SU-DHL-6 (cell line): ENCODE results near the gene ZNF524.

Experiments
- H2AFZ ChIP-seq: fragments of 200-600 bp; sonication (generic); 2 replicates; pipeline ENCODE4 v1.6.1; 2014; ENCODE audit warnings: low read depth, mild to moderate bottlenecking, moderate library complexity, mixed read lengths, antibody characterized with exemption, low read length; ENCODE audit not compliant: severe bottlenecking
- H3F3A ChIP-seq: fragments of 200-600 bp; shearing (Covaris generic); 2 replicates; pipeline ENCODE4 v1.6.0; 2016; ENCODE audit warnings: antibody characterized with exemption, mild to moderate bottlenecking; ENCODE audit not compliant: insufficient read depth
- H3K27ac ChIP-seq: fragments of 200-600 bp; sonication (generic); 2 replicates; pipeline ENCODE4 v1.5.1; 2016; ENCODE audit warnings: low read depth, mild to moderate bottlenecking, low read length, moderate library complexity, mixed read lengths
- H3K27me3 ChIP-seq: fragments of 200-600 bp; sonication (generic), shearing (Covaris generic); 2 replicates; pipeline ENCODE4 v1.6.0; 2014; ENCODE audit warnings: mild to moderate bottlenecking, low read length
- H3K36me3 ChIP-seq: fragments of 200-600 bp; sonication (generic); 2 replicates; pipeline ENCODE4 v1.6.1; 2014; ENCODE audit warnings: mild to moderate bottlenecking, low read length, mixed read lengths
- H3K4me2 ChIP-seq: fragments of 300-600, 200-600 bp; shearing (Covaris generic), sonication (generic); 2 replicates; pipeline ENCODE4 v1.6.0; 2014; ENCODE audit warnings: low read length, low read depth, mild to moderate bottlenecking; ENCODE audit not compliant: poor library complexity, severe bottlenecking
- H3K4me3 ChIP-seq: fragments of 200-600 bp; sonication (generic); 2 replicates; pipeline ENCODE4 v1.5.1; 2014; ENCODE audit warnings: antibody characterized with exemption, low read length, mild to moderate bottlenecking, mixed read lengths; ENCODE audit not compliant: insufficient read depth, poor library complexity, severe bottlenecking
- H3K79me2 ChIP-seq: fragments of 200-600 bp; sonication (generic); 2 replicates; pipeline ENCODE4 v1.6.1; 2014; ENCODE audit warnings: mild to moderate bottlenecking, low read length, moderate library complexity; ENCODE audit not compliant: insufficient read depth
- H3K9ac ChIP-seq: fragments of 200-600 bp; sonication (generic); 2 replicates; pipeline ENCODE4 v1.7.0; 2014; ENCODE audit warnings: mild to moderate bottlenecking, low read length
- H3K9me2 ChIP-seq: fragments of 200-600 bp; sonication (generic); replicated peaks from 2 replicates; pipeline ENCODE4 v1.6.1; 2014; ENCODE audit warnings: low read length; ENCODE audit not compliant: insufficient read depth
- H3K9me3 ChIP-seq: fragments of 200-600 bp; sonication (generic); 2 replicates; pipeline ENCODE4 v1.6.1; 2014; ENCODE audit warnings: low read length, mixed read lengths; ENCODE audit not compliant: insufficient read depth
- H4K20me1 ChIP-seq: fragments of 200-600 bp; sonication (generic); 2 replicates; pipeline ENCODE4 v1.6.1; 2014; ENCODE audit warnings: low read depth, mild to moderate bottlenecking, antibody characterized with exemption, low read length, moderate library complexity, mixed read lengths
- EZH2phosphoT487 ChIP-seq: fragments of 200-600 bp; sonication (generic), shearing (Covaris generic); conservative IDR thresholded peaks from 2 replicates; pipeline ENCODE4 v1.6.1; 2018; ENCODE audit warnings: mild to moderate bottlenecking, antibody characterized with exemption, low read length, moderate library complexity, mixed read lengths
- TF ChIP-seq, protein P1 (sequence below): fragments of 200-600 bp; sonication (generic); IDR thresholded peaks from one replicate; pipeline ENCODE4 v1.5.1; 2017; ENCODE audit warnings: antibody characterized with exemption, mild to moderate bottlenecking, low read length, moderate library complexity; ENCODE audit not compliant: insufficient read depth, poor library complexity, severe bottlenecking

Gene ZNF524

DNA sequence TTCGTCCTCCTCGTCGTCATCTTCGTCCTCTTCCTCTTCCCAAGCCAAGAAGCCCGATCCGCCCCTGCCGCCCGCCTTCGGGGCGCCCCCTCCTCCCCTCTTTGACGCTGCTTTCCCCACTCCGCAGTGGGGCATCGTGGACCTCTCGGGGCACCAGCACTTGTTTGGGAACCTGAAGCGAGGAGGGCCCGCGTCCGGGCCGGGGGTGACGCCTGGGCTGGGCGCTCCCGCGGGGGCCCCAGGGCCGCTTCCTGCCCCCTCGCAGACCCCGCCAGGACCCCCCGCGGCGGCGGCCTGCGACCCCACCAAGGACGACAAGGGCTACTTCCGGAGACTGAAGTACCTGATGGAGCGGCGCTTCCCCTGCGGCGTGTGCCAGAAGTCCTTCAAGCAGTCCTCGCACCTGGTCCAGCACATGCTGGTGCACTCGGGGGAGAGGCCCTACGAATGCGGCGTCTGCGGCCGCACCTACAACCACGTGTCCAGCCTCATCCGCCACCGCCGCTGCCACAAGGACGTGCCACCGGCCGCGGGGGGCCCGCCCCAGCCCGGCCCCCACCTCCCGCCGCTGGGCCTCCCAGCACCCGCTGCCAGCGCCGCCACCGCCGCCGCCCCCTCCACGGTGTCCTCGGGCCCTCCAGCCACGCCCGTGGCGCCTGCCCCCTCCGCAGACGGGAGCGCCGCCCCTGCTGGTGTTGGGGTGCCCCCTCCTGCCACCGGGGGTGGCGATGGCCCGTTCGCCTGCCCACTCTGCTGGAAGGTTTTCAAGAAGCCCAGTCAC lies 14.0 kb downstream of the ZNF524 start:
- no peak overlapping the region for H3K4me3 ChIP-seq
- H3K4me2 ChIP-seq, result no peak overlapping the region
- no peaks in the 10 kb centered on the region for H3K9me2 ChIP-seq
- H2AFZ ChIP-seq, result no peak overlapping the region
- TF ChIP-seq EZH2phosphoT487, result no peak
- TF ChIP-seq, protein P1, sequence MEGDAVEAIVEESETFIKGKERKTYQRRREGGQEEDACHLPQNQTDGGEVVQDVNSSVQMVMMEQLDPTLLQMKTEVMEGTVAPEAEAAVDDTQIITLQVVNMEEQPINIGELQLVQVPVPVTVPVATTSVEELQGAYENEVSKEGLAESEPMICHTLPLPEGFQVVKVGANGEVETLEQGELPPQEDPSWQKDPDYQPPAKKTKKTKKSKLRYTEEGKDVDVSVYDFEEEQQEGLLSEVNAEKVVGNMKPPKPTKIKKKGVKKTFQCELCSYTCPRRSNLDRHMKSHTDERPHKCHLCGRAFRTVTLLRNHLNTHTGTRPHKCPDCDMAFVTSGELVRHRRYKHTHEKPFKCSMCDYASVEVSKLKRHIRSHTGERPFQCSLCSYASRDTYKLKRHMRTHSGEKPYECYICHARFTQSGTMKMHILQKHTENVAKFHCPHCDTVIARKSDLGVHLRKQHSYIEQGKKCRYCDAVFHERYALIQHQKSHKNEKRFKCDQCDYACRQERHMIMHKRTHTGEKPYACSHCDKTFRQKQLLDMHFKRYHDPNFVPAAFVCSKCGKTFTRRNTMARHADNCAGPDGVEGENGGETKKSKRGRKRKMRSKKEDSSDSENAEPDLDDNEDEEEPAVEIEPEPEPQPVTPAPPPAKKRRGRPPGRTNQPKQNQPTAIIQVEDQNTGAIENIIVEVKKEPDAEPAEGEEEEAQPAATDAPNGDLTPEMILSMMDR, result no peak
- no peak overlapping the region for H3K27ac ChIP-seq
- no peaks in the 10 kb centered on the region for H3K27me3 ChIP-seq
- peaks cover 4% of the 10 kb centered on the region; the same call in 1 of the 2 replicates for H3K79me2 ChIP-seq
- H3K9ac ChIP-seq, result no peak overlapping the region
- no peaks in the 10 kb centered on the region for H4K20me1 ChIP-seq
- H3K36me3 ChIP-seq, result no peaks in the 10 kb centered on the region
- H3F3A ChIP-seq, result peaks cover 2% of the 10 kb centered on the region; the same call in 1 of the 2 replicates
- no peaks in the 10 kb centered on the region for H3K9me3 ChIP-seq

DNA sequence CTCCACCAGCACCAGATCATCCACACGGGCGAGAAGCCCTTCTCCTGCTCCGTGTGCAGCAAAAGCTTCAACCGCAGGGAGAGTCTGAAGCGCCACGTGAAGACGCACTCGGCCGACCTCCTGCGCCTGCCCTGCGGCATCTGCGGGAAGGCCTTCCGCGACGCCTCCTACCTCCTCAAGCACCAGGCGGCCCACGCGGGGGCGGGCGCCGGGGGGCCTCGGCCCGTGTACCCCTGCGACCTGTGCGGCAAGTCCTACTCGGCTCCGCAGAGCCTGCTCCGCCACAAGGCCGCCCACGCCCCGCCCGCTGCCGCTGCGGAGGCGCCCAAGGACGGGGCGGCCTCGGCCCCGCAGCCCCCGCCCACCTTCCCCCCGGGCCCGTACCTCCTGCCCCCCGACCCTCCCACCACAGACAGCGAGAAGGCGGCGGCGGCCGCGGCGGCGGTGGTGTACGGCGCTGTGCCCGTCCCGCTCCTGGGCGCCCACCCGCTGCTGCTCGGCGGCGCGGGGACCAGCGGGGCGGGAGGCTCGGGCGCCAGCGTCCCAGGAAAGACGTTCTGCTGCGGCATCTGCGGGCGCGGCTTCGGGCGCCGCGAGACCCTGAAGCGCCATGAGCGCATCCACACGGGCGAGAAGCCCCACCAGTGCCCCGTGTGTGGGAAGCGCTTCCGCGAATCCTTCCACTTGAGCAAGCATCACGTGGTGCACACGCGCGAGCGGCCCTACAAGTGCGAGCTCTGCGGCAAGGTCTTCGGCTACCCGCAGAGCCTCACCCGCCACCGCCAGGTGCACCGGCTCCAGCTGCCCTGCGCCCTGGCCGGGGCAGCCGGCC lies 14.8 kb downstream of the ZNF524 start:
- H3K36me3 ChIP-seq, result no peaks in the 10 kb centered on the region
- peaks cover 4% of the 10 kb centered on the region; the same call in 1 of the 2 replicates for H3K79me2 ChIP-seq
- TF ChIP-seq, protein P1, result no peak
- TF ChIP-seq EZH2phosphoT487, result no peak
- H3K9me3 ChIP-seq, result no peaks in the 10 kb centered on the region
- no peaks in the 10 kb centered on the region for H3K27me3 ChIP-seq
- no peaks in the 10 kb centered on the region for H4K20me1 ChIP-seq
- no peak overlapping the region for H3K4me2 ChIP-seq
- no peak overlapping the region for H2AFZ ChIP-seq
- H3K9ac ChIP-seq, result no peak overlapping the region
- no peaks in the 10 kb centered on the region for H3K9me2 ChIP-seq
- H3K4me3 ChIP-seq, result no peak overlapping the region
- H3K27ac ChIP-seq, result no peak overlapping the region
- H3F3A ChIP-seq, result peaks cover 6% of the 10 kb centered on the region; the same call in 1 of the 2 replicates

DNA sequence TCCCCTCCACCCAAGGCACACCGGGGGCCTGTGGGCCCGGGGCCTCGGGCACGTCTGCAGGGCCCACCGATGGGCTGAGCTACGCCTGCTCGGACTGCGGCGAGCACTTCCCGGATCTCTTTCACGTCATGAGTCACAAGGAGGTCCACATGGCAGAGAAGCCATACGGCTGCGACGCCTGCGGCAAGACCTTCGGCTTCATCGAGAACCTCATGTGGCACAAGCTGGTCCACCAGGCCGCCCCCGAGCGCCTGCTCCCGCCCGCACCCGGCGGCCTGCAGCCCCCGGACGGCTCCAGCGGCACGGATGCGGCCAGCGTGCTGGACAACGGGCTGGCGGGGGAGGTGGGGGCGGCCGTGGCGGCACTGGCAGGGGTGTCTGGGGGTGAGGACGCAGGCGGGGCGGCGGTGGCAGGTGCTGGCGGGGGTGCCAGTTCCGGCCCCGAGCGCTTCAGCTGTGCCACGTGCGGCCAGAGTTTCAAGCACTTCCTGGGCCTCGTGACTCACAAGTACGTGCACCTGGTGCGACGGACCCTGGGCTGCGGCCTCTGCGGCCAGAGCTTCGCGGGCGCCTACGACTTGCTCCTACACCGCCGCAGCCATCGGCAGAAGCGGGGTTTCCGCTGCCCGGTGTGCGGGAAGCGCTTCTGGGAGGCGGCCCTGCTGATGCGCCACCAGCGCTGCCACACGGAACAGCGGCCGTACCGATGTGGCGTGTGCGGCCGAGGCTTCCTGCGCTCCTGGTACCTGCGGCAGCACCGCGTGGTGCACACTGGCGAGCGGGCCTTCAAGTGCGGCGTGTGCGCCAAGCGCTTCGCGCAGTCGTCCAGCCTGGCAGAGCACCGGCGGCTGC lies 15.7 kb downstream of the ZNF524 start:
- H3K27ac ChIP-seq, result no peak overlapping the region
- no peaks in the 10 kb centered on the region for H3K36me3 ChIP-seq
- no peaks in the 10 kb centered on the region for H4K20me1 ChIP-seq
- H3K27me3 ChIP-seq, result no peaks in the 10 kb centered on the region
- H3F3A ChIP-seq, result peaks cover 6% of the 10 kb centered on the region; the same call in 1 of the 2 replicates
- H3K9ac ChIP-seq, result no peak overlapping the region
- peaks cover 4% of the 10 kb centered on the region; the same call in 1 of the 2 replicates for H3K79me2 ChIP-seq
- H3K4me2 ChIP-seq, result no peak overlapping the region
- TF ChIP-seq EZH2phosphoT487, result no peak
- TF ChIP-seq, protein P1, result no peak
- H2AFZ ChIP-seq, result no peak overlapping the region
- no peaks in the 10 kb centered on the region for H3K9me2 ChIP-seq
- no peak overlapping the region for H3K4me3 ChIP-seq
- H3K9me3 ChIP-seq, result no peaks in the 10 kb centered on the region
